ENCODE measurements around the gene SMAD6. TPM values are rescaled to one million over a fixed set of nuclear protein-coding genes. Genes with fewer than 3 reads are reported as not detected.

The SMAD6 gene
- total and polyA plus RNA-seq, 2 experiments from 2014 or later = 1.6 to 15.7 TPM

DNA sequence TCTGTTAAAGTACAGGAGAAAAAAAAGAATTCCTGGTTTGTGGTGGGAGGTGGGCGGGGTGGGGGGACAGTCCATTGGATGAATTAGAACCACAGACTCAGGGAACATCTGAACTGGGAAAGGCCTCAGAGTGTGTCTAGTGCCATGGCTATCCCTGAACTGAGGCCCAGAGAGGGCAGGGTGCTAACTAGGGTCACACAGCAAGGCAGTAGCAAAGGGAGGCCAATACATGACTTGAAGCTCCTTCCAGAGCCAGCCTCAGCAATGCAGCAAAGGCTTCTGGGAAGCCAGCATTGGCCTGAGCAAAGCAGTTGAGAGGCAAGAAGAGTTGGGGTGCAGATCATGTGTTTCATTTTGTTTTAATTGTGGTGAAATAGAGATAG, 85.4 kb downstream of the SMAD6 start:
- H3K9me3 Mint-ChIP-seq = no peaks in the 10 kb centered on the region
- no peak overlapping the region for H3K4me3 Mint-ChIP-seq
- Histone ChIP-seq H3K36me3 (ENCODE audit: insufficient read depth) (no peaks in the 10 kb centered on the region), H3K4me3 (no peak overlapping the region), H3K4me2 (no peak overlapping the region), H3K4me1 (ENCODE audit: insufficient read depth) (no peaks in the 10 kb centered on the region), H3K79me2 (replicated peaks; ENCODE audit: insufficient read depth) (no peaks in the 10 kb centered on the region), H3K27me3 (ENCODE audit: insufficient read depth) (no peaks in the 10 kb centered on the region), H4K20me1 (replicated peaks; ENCODE audit: insufficient read depth) (no peaks in the 10 kb centered on the region), H2AFZ (no peak overlapping the region), H3F3A (replicated peaks; ENCODE audit: low read depth) (no peaks in the 10 kb centered on the region), H3K27ac (ENCODE audit: low read depth) (no peak overlapping the region), H3K9me2 (ENCODE audit: insufficient read depth) (no peaks in the 10 kb centered on the region)
- ATAC-seq (no peak), DNase-seq (ENCODE audit: low spot score) (no peak)
- H3K36me3 Mint-ChIP-seq (ENCODE audit: low read depth) = no peaks in the 10 kb centered on the region
- H3K27ac Mint-ChIP-seq = no peak overlapping the region
- peaks cover 11% of the 10 kb centered on the region for H3K27me3 Mint-ChIP-seq (ENCODE audit: insufficient read depth, low read depth, poor library complexity)
- H3K4me1 Mint-ChIP-seq = 0 out of 3 replicates have a peak, but pooled peaks cover 4% of the 10 kb centered on the region
- TF ChIP-seq ZNF114 (CRISPR knock-in tag; IDR thresholded peaks at IDR 0.05) (no peak), EZH2 (IDR thresholded peaks at IDR 0.05; ENCODE audit: low read depth, unreplicated experiment) (no peak)
- TF ChIP-seq, protein P1, sequence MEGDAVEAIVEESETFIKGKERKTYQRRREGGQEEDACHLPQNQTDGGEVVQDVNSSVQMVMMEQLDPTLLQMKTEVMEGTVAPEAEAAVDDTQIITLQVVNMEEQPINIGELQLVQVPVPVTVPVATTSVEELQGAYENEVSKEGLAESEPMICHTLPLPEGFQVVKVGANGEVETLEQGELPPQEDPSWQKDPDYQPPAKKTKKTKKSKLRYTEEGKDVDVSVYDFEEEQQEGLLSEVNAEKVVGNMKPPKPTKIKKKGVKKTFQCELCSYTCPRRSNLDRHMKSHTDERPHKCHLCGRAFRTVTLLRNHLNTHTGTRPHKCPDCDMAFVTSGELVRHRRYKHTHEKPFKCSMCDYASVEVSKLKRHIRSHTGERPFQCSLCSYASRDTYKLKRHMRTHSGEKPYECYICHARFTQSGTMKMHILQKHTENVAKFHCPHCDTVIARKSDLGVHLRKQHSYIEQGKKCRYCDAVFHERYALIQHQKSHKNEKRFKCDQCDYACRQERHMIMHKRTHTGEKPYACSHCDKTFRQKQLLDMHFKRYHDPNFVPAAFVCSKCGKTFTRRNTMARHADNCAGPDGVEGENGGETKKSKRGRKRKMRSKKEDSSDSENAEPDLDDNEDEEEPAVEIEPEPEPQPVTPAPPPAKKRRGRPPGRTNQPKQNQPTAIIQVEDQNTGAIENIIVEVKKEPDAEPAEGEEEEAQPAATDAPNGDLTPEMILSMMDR (conservative IDR thresholded peaks at IDR 0.05; ENCODE audit: low read depth in 2 of 2) = no peak

DNA sequence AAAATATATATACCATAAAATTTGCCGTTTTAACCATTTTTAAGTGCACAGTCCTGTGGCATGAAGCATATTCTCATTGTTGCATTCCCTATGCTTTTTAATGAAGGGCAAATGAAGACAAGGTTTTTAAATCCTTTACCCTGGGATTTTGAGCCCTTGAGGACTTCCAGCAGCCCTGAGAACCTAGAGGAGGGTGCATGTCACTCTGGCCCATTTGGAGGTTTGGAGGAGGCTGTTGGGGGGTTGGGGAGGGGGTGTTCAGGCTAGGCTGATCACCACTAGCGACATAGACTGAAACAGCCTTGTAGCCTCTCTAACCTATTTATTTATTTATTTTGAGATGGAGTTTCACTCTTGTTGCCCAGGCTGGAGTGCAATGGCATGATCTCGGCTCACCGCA, 86.0 kb downstream of the SMAD6 start:
- Mint-ChIP-seq H3K4me1 (0 out of 3 replicates have a peak, but pooled peaks cover 4% of the 10 kb centered on the region), H3K4me3 (no peak overlapping the region), H3K27me3 (ENCODE audit: insufficient read depth, low read depth, poor library complexity) (peaks cover 11% of the 10 kb centered on the region), H3K27ac (no peak overlapping the region), H3K36me3 (ENCODE audit: low read depth) (no peaks in the 10 kb centered on the region), H3K9me3 (no peaks in the 10 kb centered on the region)
- Histone ChIP-seq H4K20me1 (replicated peaks; ENCODE audit: insufficient read depth) (no peaks in the 10 kb centered on the region), H3K4me2 (no peak overlapping the region), H3F3A (replicated peaks; ENCODE audit: low read depth) (no peaks in the 10 kb centered on the region), H3K36me3 (ENCODE audit: insufficient read depth) (no peaks in the 10 kb centered on the region), H3K4me3 (no peak overlapping the region), H2AFZ (no peak overlapping the region), H3K4me1 (ENCODE audit: insufficient read depth) (no peaks in the 10 kb centered on the region), H3K9me2 (ENCODE audit: insufficient read depth) (no peaks in the 10 kb centered on the region), H3K27ac (ENCODE audit: low read depth) (no peak overlapping the region), H3K27me3 (ENCODE audit: insufficient read depth) (no peaks in the 10 kb centered on the region), H3K79me2 (replicated peaks; ENCODE audit: insufficient read depth) (no peaks in the 10 kb centered on the region)
- DNase-seq (ENCODE audit: low spot score) (no peak), ATAC-seq (no peak)
- TF ChIP-seq NANOG (IDR thresholded peaks at IDR 0.05; ENCODE audit: borderline replicate concordance) = no peak
- TF ChIP-seq, protein P2, sequence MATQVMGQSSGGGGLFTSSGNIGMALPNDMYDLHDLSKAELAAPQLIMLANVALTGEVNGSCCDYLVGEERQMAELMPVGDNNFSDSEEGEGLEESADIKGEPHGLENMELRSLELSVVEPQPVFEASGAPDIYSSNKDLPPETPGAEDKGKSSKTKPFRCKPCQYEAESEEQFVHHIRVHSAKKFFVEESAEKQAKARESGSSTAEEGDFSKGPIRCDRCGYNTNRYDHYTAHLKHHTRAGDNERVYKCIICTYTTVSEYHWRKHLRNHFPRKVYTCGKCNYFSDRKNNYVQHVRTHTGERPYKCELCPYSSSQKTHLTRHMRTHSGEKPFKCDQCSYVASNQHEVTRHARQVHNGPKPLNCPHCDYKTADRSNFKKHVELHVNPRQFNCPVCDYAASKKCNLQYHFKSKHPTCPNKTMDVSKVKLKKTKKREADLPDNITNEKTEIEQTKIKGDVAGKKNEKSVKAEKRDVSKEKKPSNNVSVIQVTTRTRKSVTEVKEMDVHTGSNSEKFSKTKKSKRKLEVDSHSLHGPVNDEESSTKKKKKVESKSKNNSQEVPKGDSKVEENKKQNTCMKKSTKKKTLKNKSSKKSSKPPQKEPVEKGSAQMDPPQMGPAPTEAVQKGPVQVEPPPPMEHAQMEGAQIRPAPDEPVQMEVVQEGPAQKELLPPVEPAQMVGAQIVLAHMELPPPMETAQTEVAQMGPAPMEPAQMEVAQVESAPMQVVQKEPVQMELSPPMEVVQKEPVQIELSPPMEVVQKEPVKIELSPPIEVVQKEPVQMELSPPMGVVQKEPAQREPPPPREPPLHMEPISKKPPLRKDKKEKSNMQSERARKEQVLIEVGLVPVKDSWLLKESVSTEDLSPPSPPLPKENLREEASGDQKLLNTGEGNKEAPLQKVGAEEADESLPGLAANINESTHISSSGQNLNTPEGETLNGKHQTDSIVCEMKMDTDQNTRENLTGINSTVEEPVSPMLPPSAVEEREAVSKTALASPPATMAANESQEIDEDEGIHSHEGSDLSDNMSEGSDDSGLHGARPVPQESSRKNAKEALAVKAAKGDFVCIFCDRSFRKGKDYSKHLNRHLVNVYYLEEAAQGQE (IDR thresholded peaks at IDR 0.05; ENCODE audit: unreplicated experiment) = no peak
- no peak for TF ChIP-seq CREB1 (CRISPR knock-in tag; IDR thresholded peaks at IDR 0.05; ENCODE audit: low read depth)
- TF ChIP-seq, protein P3, sequence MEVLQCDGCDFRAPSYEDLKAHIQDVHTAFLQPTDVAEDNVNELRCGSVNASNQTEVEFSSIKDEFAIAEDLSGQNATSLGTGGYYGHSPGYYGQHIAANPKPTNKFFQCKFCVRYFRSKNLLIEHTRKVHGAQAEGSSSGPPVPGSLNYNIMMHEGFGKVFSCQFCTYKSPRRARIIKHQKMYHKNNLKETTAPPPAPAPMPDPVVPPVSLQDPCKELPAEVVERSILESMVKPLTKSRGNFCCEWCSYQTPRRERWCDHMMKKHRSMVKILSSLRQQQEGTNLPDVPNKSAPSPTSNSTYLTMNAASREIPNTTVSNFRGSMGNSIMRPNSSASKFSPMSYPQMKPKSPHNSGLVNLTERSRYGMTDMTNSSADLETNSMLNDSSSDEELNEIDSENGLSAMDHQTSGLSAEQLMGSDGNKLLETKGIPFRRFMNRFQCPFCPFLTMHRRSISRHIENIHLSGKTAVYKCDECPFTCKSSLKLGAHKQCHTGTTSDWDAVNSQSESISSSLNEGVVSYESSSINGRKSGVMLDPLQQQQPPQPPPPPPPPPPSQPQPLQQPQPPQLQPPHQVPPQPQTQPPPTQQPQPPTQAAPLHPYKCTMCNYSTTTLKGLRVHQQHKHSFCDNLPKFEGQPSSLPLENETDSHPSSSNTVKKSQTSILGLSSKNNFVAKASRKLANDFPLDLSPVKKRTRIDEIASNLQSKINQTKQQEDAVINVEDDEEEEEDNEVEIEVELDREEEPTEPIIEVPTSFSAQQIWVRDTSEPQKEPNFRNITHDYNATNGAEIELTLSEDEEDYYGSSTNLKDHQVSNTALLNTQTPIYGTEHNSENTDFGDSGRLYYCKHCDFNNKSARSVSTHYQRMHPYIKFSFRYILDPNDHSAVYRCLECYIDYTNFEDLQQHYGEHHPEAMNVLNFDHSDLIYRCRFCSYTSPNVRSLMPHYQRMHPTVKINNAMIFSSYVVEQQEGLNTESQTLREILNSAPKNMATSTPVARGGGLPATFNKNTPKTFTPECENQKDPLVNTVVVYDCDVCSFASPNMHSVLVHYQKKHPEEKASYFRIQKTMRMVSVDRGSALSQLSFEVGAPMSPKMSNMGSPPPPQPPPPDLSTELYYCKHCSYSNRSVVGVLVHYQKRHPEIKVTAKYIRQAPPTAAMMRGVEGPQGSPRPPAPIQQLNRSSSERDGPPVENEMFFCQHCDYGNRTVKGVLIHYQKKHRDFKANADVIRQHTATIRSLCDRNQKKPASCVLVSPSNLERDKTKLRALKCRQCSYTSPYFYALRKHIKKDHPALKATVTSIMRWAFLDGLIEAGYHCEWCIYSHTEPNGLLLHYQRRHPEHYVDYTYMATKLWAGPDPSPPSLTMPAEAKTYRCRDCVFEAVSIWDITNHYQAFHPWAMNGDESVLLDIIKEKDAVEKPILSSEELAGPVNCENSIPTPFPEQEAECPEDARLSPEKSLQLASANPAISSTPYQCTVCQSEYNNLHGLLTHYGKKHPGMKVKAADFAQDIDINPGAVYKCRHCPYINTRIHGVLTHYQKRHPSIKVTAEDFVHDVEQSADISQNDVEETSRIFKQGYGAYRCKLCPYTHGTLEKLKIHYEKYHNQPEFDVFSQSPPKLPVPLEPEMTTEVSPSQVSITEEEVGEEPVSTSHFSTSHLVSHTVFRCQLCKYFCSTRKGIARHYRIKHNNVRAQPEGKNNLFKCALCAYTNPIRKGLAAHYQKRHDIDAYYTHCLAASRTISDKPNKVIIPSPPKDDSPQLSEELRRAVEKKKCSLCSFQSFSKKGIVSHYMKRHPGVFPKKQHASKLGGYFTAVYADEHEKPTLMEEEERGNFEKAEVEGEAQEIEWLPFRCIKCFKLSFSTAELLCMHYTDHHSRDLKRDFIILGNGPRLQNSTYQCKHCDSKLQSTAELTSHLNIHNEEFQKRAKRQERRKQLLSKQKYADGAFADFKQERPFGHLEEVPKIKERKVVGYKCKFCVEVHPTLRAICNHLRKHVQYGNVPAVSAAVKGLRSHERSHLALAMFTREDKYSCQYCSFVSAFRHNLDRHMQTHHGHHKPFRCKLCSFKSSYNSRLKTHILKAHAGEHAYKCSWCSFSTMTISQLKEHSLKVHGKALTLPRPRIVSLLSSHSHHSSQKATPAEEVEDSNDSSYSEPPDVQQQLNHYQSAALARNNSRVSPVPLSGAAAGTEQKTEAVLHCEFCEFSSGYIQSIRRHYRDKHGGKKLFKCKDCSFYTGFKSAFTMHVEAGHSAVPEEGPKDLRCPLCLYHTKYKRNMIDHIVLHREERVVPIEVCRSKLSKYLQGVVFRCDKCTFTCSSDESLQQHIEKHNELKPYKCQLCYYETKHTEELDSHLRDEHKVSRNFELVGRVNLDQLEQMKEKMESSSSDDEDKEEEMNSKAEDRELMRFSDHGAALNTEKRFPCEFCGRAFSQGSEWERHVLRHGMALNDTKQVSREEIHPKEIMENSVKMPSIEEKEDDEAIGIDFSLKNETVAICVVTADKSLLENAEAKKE (CRISPR knock-in tag; IDR thresholded peaks at IDR 0.05) = no peak
- TF ChIP-seq POLR2AphosphoS5 (IDR thresholded peaks at IDR 0.05; ENCODE audit: low read depth) = no peak
- TF ChIP-seq EZH2phosphoT487 (IDR thresholded peaks at IDR 0.05; ENCODE audit: unreplicated experiment) = no peak
- TF ChIP-seq JUNB (IDR thresholded peaks at IDR 0.05; ENCODE audit: unreplicated experiment) = no peak
- no peak for TF ChIP-seq EZH2 (IDR thresholded peaks at IDR 0.05; ENCODE audit: low read depth, unreplicated experiment)
